WERI-Rb-1 (cell line): ENCODE results near the gene FBH1.

Source experiments
- DNase-seq: peaks from one replicate; pipeline ENCODE4 v3.0.0-alpha.2; 2020
- H3K27ac ChIP-seq: fragments of 250-450 bp; sonication (Bioruptor Pico); 2 replicates; pipeline ENCODE4 v1.5.1; 2020; ENCODE audit warnings: mild to moderate bottlenecking, moderate library complexity
- H3K27me3 ChIP-seq: fragments of 250-450 bp; sonication (Bioruptor Pico); 2 replicates; pipeline ENCODE4 v1.5.1; 2021; ENCODE audit warnings: mild to moderate bottlenecking, low read depth, moderate library complexity; ENCODE audit not compliant: insufficient read depth, severe bottlenecking
- H3K36me3 ChIP-seq: fragments of 250-450 bp; sonication (Bioruptor Pico); 2 replicates; pipeline ENCODE4 v1.5.1; 2020; ENCODE audit warnings: mild to moderate bottlenecking, moderate library complexity
- H3K4me3 ChIP-seq: 2 replicates; pipeline ENCODE4 v1.5.1; 2011; ENCODE audit warnings: low read depth, mild to moderate bottlenecking, control low read depth, low read length
- H3K9me3 ChIP-seq: fragments of 250-450 bp; sonication (Bioruptor Pico); 2 replicates; pipeline ENCODE4 v1.5.1; 2021; ENCODE audit warnings: mild to moderate bottlenecking, moderate library complexity; ENCODE audit not compliant: severe bottlenecking
- CTCF ChIP-seq: IDR thresholded peaks from 2 replicates; pipeline ENCODE4 v1.5.1; 2011; ENCODE audit warnings: low read depth, mild to moderate bottlenecking, control low read depth, inconsistent platforms, low read length

FBH1 gene

DNA sequence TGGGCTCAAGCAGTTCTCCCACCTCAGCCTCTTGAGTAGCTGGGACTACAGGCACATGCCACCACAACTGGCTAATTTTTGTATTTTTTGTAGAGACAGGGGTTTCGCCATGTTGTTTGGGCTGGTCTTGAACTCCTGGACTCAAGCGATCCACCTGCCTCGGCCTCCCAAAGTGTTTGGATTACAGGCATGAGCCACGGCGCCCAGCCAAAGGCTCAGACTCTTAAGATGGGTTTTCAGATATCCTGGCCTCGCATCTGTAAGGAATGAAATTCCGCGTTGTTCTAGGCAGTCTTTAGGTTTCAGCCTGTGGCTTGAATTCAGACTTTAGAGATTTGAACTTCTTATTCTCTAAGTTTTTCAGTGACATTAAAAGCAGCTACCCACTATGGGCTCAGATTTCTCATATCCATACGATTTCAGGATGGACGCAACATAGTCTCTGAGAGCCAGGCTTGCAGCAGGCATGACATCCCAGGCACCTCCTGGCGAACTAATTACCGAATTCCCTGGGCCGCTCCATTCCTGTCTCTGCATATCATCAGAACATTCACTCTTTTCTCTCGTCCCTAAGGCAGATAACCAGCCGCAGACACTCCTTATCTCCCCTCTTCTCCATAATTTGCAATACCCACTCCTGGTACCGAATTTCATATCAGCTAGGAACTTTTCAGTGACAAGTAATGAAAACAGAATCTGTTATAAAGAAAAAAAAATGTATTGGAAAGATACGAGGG is 57.6 kb downstream of the FBH1 start:
- H3K9me3 ChIP-seq: no peaks in the 10 kb centered on the region
- DNase-seq: no peak
- H3K4me3 ChIP-seq: no peak overlapping the region
- peaks cover 3% of the 10 kb centered on the region for H3K27me3 ChIP-seq
- no peaks in the 10 kb centered on the region for H3K36me3 ChIP-seq
- TF ChIP-seq CTCF: no peak
- H3K27ac ChIP-seq: no peak overlapping the region

DNA sequence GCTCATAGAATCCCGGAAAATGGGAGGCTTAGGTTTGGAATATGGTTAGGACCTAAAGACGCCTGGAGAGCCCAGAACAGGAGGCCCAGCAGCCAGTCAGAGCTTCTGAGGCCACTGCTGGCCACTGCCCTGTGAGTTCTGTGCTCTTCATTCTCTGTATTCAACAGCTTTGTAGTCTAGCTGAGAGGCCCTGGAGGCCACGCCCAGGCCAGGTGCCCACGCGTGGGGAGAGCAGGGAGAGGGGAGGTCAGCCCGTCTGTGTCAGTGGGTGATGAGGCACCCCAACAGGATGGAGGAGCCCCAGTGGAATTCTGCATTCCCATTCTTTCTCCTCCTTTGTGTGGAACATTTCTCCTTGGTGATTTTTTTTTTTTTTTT is 58.2 kb downstream of the FBH1 start:
- no peak overlapping the region for H3K4me3 ChIP-seq
- no peak for TF ChIP-seq CTCF
- H3K9me3 ChIP-seq: no peaks in the 10 kb centered on the region
- DNase-seq: no peak
- H3K27me3 ChIP-seq: peaks cover 3% of the 10 kb centered on the region
- no peaks in the 10 kb centered on the region for H3K36me3 ChIP-seq
- H3K27ac ChIP-seq: no peak overlapping the region

DNA sequence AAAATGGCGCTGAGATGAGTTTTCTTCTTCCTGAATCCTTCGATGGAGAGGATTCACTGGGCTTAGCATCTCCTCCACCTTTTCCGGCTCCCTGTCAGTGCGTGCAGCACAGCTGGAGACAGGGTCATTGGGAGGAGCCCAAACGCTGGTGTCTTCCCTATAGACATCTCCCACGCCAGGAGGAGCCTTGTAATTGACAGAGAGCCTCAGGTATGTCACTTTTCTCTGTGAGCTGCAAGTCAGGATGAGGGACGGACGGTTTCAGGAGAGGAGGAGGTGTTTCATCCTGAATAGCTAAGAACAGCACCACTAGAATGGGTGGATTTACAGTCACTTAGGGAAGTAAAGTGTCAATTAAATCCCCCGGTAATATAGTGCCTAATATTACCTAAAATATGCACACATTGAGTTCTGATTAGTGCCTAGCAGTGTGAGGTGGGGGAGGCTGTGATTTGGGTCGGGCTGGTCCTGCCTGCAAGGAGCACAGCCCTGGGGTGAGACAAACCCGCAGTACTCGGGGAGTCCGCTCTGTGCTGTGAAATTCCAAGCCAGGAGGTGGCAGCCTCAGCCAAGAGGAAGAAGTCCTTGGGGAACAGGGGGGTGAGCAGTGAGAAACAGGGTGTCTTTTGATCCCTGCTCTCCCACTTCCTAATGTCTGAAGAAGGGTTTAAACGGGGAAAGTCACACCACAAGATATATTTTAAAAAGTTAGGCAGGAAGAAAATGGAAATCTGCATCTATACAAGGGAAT is 59.1 kb downstream of the FBH1 start:
- Histone ChIP-seq H3K27me3 (peaks cover 3% of the 10 kb centered on the region), H3K27ac (no peak overlapping the region), H3K36me3 (no peaks in the 10 kb centered on the region), H3K4me3 (no peak overlapping the region), H3K9me3 (no peaks in the 10 kb centered on the region)
- peak; percentile 40 for DNase-seq
- peak; percentile 51; the same call in 1 of the 2 replicates for TF ChIP-seq CTCF

GRCh38 chr10:5951167-5951711 is 61.2 kb downstream of the FBH1 start:
- no peak for DNase-seq
- no peak for TF ChIP-seq CTCF
- H3K27me3 ChIP-seq: peaks cover 9% of the 10 kb centered on the region
- H3K4me3 ChIP-seq: no peak overlapping the region
- H3K27ac ChIP-seq: no peak overlapping the region
- H3K9me3 ChIP-seq: no peaks in the 10 kb centered on the region
- no peaks in the 10 kb centered on the region for H3K36me3 ChIP-seq

DNA sequence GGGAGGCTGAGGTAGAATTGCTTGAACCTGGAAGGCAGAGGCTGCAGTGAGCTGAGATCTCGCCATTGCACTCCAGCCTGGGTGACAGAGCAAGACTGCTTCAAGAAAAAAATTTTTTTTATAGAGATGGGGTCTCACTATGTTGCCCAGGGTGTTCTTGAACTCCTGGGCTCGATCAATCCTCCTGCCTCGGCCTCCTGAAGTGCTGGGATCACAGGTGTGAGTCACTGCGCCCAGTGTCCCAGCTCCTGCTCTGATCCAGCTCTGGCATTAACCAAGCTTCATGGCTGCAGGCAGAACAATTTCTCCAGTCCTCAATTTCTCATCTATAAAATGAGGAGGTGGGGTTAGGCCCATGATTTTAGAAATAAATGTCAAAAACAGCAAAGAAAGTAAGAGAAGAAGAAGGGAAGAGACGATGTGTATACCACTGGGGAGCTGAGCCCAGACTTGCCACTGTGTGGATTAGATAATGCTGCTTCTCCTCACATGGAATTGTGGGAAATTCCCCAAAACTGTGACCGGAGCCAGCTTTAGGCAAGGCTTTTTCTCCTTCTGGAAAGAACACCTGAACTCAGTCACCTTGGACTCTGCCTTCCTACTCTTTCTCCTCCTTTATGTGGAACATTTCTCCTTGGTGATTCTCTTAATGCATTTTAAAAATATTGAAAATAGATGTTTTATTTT is 61.8 kb downstream of the FBH1 start:
- Histone ChIP-seq H3K36me3 (no peaks in the 10 kb centered on the region), H3K4me3 (no peak overlapping the region), H3K27me3 (peaks cover 9% of the 10 kb centered on the region), H3K27ac (no peak overlapping the region), H3K9me3 (no peaks in the 10 kb centered on the region)
- no peak for DNase-seq
- TF ChIP-seq CTCF: no peak
